HCT116 (cell line): ENCODE measurements around the gene COL23A1. TPM values are rescaled to one million over a fixed set of nuclear protein-coding genes. Genes with fewer than 3 reads are reported as not detected.

Source experiments
- ATAC-seq: fragments of 200-7000 bp; cut with Tn5 transposase; 2 replicates; pipeline ENCODE4 v1.9.1; 2020; ENCODE audit warnings: mild to moderate bottlenecking, moderate library complexity
- BruUV-seq: library from RNA; stranded (reverse); fragments of 400-500 nt; replicated peaks from 2 replicates; lab custom pipeline; 2021; lab: Mats Ljungman, UMichigan
- CTCF ChIA-PET: fragments of 300-600 bp; sonication (Branson Sonifier 250); formaldehyde crosslinking; loops from one replicate; lab custom pipeline; 2021; ENCODE audit warnings: antibody characterized with exemption; lab: Charles Lee
- POLR2A ChIA-PET: fragments of 300-600, 350-600 bp; sonication (Branson Sonifier 250); formaldehyde crosslinking; loops from one replicate; lab custom pipeline; 2021; ENCODE audit warnings: antibody characterized with exemption; lab: Charles Lee
- RAD21 ChIA-PET, 2 experiments: fragments of 300-600 bp; sonication (Branson Sonifier 250); formaldehyde crosslinking; loops; one replicate each; lab custom pipeline; 2023; ENCODE audit warnings: low total read pairs in 2 of 2; ENCODE audit not compliant: uncharacterized antibody in 2 of 2, unreplicated experiment in 2 of 2, low non-redundant PET in 1 of 2; lab: Charles Lee
- DNase-seq: peaks from one replicate; pipeline ENCODE4 v3.0.0-alpha.2; 2010; ENCODE audit warnings: low read depth, low spot score
- H2AFZ ChIP-seq: fragments of 200-600 bp; shearing (Covaris generic), sonication (generic); 2 replicates; pipeline ENCODE4 v1.6.1; 2017; ENCODE audit warnings: low read depth, mixed run types, mixed read lengths, antibody characterized with exemption, low read length; ENCODE audit not compliant: poor library complexity, severe bottlenecking
- H3K27ac ChIP-seq: 2 replicates; pipeline ENCODE4 v1.5.1; 2012; ENCODE audit warnings: low read depth, low read length
- H3K27me3 ChIP-seq: fragments of 200-600 bp; sonication (generic); 2 replicates; pipeline ENCODE4 v1.6.1; 2016; ENCODE audit warnings: mixed run types, low read length, mixed read lengths; ENCODE audit not compliant: insufficient read depth
- H3K36me3 ChIP-seq, 2 experiments: fragments of 200-500 bp in 1 of 2; fragments of 200-600 bp in 1 of 2; sonication (Bioruptor generic) in 1 of 2; sonication (generic) in 1 of 2; 2 replicates each; pipeline versions ENCODE4 v1.5.1 to v1.6.1; 2014 to 2016; ENCODE audit warnings: low read length in 2 of 2, inconsistent platforms in 1 of 2, mixed read lengths in 1 of 2, mixed run types in 1 of 2; ENCODE audit not compliant: insufficient read depth in 2 of 2, control insufficient read depth in 1 of 2
- H3K4me1 ChIP-seq, 2 experiments: fragments of 200-600 bp in 1 of 2; sonication (generic) in 1 of 2; 2 replicates each; pipeline versions ENCODE4 v1.5.1 to v1.6.1; 2012 to 2017; ENCODE audit warnings: low read length in 2 of 2, inconsistent platforms in 1 of 2, mild to moderate bottlenecking in 1 of 2, mixed read lengths in 1 of 2, mixed run types in 1 of 2, moderate library complexity in 1 of 2; ENCODE audit not compliant: insufficient read depth in 2 of 2, control insufficient read depth in 1 of 2
- H3K4me2 ChIP-seq: fragments of 200-600 bp; sonication (generic); 2 replicates; pipeline ENCODE4 v1.6.1; 2017; ENCODE audit warnings: mixed run types, low read length, mixed read lengths
- H3K4me3 ChIP-seq, 2 experiments: fragments of 200-600 bp in 1 of 2; sonication (generic) in 1 of 2; replicated peaks in 1 of 2; 2 replicates each; pipeline ENCODE4 v1.5.1; 2011 to 2016; ENCODE audit warnings: low read length in 2 of 2, control low read depth in 1 of 2, low read depth in 1 of 2, mild to moderate bottlenecking in 1 of 2, mixed read lengths in 1 of 2, mixed run types in 1 of 2
- H3K79me2 ChIP-seq: fragments of 200-600 bp; sonication (generic); 2 replicates; pipeline ENCODE4 v1.6.1; 2017; ENCODE audit warnings: mild to moderate bottlenecking, mixed run types, low read length, moderate library complexity, mixed read lengths; ENCODE audit not compliant: insufficient read depth
- H3K9ac ChIP-seq: fragments of 200-600 bp; sonication (generic); 2 replicates; pipeline ENCODE4 v1.6.1; 2016; ENCODE audit warnings: low read length, mixed read lengths
- H3K9me2 ChIP-seq: fragments of 200-600 bp; sonication (generic), shearing (Covaris generic); 2 replicates; pipeline ENCODE4 v1.6.1; 2017; ENCODE audit warnings: mixed run types, mild to moderate bottlenecking, moderate library complexity; ENCODE audit not compliant: insufficient read depth
- H3K9me3 ChIP-seq, 2 experiments: fragments of 200-500 bp in 1 of 2; fragments of 200-600 bp in 1 of 2; sonication (Bioruptor generic) in 1 of 2; sonication (generic) in 1 of 2; 2 replicates each; pipeline ENCODE4 v1.6.1; 2014 to 2017; ENCODE audit warnings: low read length in 2 of 2, mixed read lengths in 2 of 2, inconsistent platforms in 1 of 2, low read depth in 1 of 2, mild to moderate bottlenecking in 1 of 2, mixed run types in 1 of 2, moderate library complexity in 1 of 2; ENCODE audit not compliant: control insufficient read depth in 1 of 2, insufficient read depth in 1 of 2
- H4K20me1 ChIP-seq: fragments of 200-600 bp; sonication (generic), shearing (Covaris generic); 2 replicates; pipeline ENCODE4 v1.6.1; 2017; ENCODE audit warnings: mixed run types, mild to moderate bottlenecking, moderate library complexity; ENCODE audit not compliant: insufficient read depth
- CBX3 ChIP-seq: IDR thresholded peaks from 2 replicates; pipeline ENCODE4 v1.6.1; 2012; ENCODE audit warnings: low read depth
- CEBPB ChIP-seq: IDR thresholded peaks from 2 replicates; pipeline ENCODE4 v1.6.1; 2012; ENCODE audit warnings: low read depth
- EGR1 ChIP-seq: IDR thresholded peaks from 2 replicates; pipeline ENCODE4 v1.6.1; 2012; ENCODE audit warnings: low read depth
- ELF1 ChIP-seq: IDR thresholded peaks from 2 replicates; pipeline ENCODE4 v1.6.1; 2012; ENCODE audit warnings: low read depth, borderline replicate concordance
- EZH2 ChIP-seq: fragments of 200-600 bp; sonication (generic); IDR thresholded peaks from 2 replicates; pipeline ENCODE4 v1.6.1; 2017; ENCODE audit warnings: antibody characterized with exemption, mixed run types
- EZH2phosphoT487 ChIP-seq: fragments of 200-600 bp; IDR thresholded peaks from 2 replicates; pipeline ENCODE4 v1.6.1; 2018; ENCODE audit warnings: antibody characterized with exemption, borderline replicate concordance
- FOSL1 ChIP-seq: IDR thresholded peaks from 2 replicates; pipeline ENCODE4 v1.6.1; 2012; ENCODE audit warnings: low read depth
- JUND ChIP-seq: IDR thresholded peaks from 2 replicates; pipeline ENCODE4 v1.6.1; 2012
- POLR2A ChIP-seq: IDR thresholded peaks from 2 replicates; pipeline ENCODE4 v1.7.0; 2011; ENCODE audit warnings: borderline replicate concordance; ENCODE audit not compliant: insufficient read depth, insufficient read length; ENCODE audit errors: extremely low read depth
- POLR2AphosphoS5 ChIP-seq: IDR thresholded peaks from 2 replicates; pipeline ENCODE4 v1.6.1; 2011; ENCODE audit warnings: mild to moderate bottlenecking, low read depth, low read length, moderate library complexity
- RAD21 ChIP-seq: IDR thresholded peaks from 2 replicates; pipeline ENCODE4 v1.6.1; 2012; ENCODE audit warnings: low read depth, mild to moderate bottlenecking
- SIN3A ChIP-seq: IDR thresholded peaks from 2 replicates; pipeline ENCODE4 v1.6.1; 2012; ENCODE audit warnings: low read depth
- SP1 ChIP-seq: IDR thresholded peaks from 2 replicates; pipeline ENCODE4 v1.6.1; 2012; ENCODE audit warnings: low read depth
- TCF7L2 ChIP-seq: IDR thresholded peaks from 2 replicates; pipeline ENCODE4 v1.7.0; 2011; ENCODE audit warnings: borderline replicate concordance, inconsistent platforms; ENCODE audit not compliant: insufficient read depth, insufficient read length; ENCODE audit errors: extremely low read depth
- YY1 ChIP-seq: IDR thresholded peaks from 2 replicates; pipeline ENCODE4 v1.6.1; 2011; ENCODE audit warnings: low read length, low read depth, moderate library complexity, mild to moderate bottlenecking; ENCODE audit not compliant: insufficient replicate concordance; ENCODE audit errors: extremely low read depth
- ZFX ChIP-seq: fragments of 450-650 bp; IDR thresholded peaks from 2 replicates; pipeline ENCODE4 v1.6.1; 2017
- intact Hi-C: fragments of 100-400 bp; cut with micrococcal nuclease; formaldehyde crosslinking; loops from 2 replicates; pipeline ENCODE4 v1.10.0; 2022
- total RNA-seq: library from RNA; stranded (reverse); gene quantifications from one replicate; pipeline ENCODE4 v1.2.1, GENCODE V29; 2021; ENCODE audit not compliant: unreplicated experiment
- TF ChIP-seq, protein P1 (sequence below): IDR thresholded peaks from 2 replicates; pipeline ENCODE4 v1.6.1; 2011; ENCODE audit warnings: mild to moderate bottlenecking, low read length, moderate library complexity; ENCODE audit not compliant: insufficient replicate concordance; ENCODE audit errors: extremely low read depth
- TF ChIP-seq, protein P2 (sequence below): IDR thresholded peaks from 2 replicates; pipeline ENCODE4 v1.6.1; 2012
- TF ChIP-seq, protein P3 (sequence below): IDR thresholded peaks from 2 replicates; pipeline ENCODE4 v1.6.1; 2012; ENCODE audit warnings: low read depth
- TF ChIP-seq, protein P4 (sequence below): IDR thresholded peaks from 2 replicates; pipeline ENCODE4 v1.6.1; 2012

COL23A1 gene
- total RNA-seq, 1 experiment from 2014 or later = not detected

DNA sequence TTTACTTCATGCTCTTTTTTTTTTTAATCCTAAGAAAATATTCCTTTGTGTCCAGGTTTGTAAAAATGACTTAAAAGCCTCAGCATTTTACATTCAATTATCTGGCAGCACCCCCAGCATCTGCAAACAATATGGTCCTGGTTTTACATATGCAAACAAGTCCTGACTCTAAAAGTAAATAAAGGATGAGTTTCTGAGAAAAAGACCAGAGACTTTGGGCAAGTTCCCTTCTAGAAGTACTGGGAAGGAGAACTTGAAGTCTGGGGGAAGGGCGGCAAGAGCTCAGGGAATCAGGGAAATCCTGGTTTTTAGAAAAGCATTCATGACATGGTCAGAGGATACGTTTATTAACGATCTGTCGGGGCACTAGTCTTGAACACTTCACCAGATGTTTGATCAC is 25.8 kb downstream of the COL23A1 start (continued):
- TF ChIP-seq, protein P1, sequence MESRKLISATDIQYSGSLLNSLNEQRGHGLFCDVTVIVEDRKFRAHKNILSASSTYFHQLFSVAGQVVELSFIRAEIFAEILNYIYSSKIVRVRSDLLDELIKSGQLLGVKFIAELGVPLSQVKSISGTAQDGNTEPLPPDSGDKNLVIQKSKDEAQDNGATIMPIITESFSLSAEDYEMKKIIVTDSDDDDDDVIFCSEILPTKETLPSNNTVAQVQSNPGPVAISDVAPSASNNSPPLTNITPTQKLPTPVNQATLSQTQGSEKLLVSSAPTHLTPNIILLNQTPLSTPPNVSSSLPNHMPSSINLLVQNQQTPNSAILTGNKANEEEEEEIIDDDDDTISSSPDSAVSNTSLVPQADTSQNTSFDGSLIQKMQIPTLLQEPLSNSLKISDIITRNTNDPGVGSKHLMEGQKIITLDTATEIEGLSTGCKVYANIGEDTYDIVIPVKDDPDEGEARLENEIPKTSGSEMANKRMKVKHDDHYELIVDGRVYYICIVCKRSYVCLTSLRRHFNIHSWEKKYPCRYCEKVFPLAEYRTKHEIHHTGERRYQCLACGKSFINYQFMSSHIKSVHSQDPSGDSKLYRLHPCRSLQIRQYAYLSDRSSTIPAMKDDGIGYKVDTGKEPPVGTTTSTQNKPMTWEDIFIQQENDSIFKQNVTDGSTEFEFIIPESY = no peak
- TF ChIP-seq EZH2 (no peak), CBX3 (no peak), SP1 (no peak), ZFX (no peak)

DNA sequence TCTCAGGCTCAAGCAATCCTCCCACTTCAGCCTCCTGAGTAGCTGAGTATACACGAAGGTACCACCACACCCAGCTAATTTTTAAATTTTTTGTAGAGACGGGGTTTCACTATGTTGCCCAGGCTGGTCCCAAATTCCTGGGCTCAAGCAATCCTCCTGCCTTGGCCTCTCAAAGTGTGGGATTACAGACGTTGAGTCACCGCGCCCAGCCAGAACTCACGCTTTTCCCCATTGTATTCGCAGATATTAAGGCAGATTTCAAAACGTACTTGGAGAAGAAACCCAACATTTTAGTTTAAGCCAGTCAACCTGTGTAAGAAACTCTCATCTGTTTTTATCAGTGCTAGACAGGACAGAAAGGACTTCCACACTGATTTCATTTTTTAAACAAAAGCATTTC is 26.6 kb downstream of the COL23A1 start:
- H2AFZ ChIP-seq = no peak overlapping the region
- RAD21 ChIA-PET = no interaction called here
- intact Hi-C loops = no loop called here
- no peaks in the 10 kb centered on the region for H4K20me1 ChIP-seq
- ATAC-seq (no peak), DNase-seq (no peak)
- no peak overlapping the region for H3K4me3 ChIP-seq
- H3K36me3 ChIP-seq = no peaks in the 10 kb centered on the region
- no peak overlapping the region for H3K9ac ChIP-seq
- no peaks in the 10 kb centered on the region for H3K4me1 ChIP-seq
- TF ChIP-seq, protein P2, sequence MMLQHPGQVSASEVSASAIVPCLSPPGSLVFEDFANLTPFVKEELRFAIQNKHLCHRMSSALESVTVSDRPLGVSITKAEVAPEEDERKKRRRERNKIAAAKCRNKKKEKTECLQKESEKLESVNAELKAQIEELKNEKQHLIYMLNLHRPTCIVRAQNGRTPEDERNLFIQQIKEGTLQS = no peak
- TF ChIP-seq EZH2 (no peak), ELF1 (no peak), POLR2AphosphoS5 (no peak), EZH2phosphoT487 (no peak), FOSL1 (no peak), SP1 (no peak), SIN3A (no peak), POLR2A (no peak), JUND (no peak), CBX3 (no peak), YY1 (no peak), RAD21 (no peak), TCF7L2 (no peak), EGR1 (no peak), ZFX (no peak), CEBPB (no peak)
- TF ChIP-seq, protein P3, sequence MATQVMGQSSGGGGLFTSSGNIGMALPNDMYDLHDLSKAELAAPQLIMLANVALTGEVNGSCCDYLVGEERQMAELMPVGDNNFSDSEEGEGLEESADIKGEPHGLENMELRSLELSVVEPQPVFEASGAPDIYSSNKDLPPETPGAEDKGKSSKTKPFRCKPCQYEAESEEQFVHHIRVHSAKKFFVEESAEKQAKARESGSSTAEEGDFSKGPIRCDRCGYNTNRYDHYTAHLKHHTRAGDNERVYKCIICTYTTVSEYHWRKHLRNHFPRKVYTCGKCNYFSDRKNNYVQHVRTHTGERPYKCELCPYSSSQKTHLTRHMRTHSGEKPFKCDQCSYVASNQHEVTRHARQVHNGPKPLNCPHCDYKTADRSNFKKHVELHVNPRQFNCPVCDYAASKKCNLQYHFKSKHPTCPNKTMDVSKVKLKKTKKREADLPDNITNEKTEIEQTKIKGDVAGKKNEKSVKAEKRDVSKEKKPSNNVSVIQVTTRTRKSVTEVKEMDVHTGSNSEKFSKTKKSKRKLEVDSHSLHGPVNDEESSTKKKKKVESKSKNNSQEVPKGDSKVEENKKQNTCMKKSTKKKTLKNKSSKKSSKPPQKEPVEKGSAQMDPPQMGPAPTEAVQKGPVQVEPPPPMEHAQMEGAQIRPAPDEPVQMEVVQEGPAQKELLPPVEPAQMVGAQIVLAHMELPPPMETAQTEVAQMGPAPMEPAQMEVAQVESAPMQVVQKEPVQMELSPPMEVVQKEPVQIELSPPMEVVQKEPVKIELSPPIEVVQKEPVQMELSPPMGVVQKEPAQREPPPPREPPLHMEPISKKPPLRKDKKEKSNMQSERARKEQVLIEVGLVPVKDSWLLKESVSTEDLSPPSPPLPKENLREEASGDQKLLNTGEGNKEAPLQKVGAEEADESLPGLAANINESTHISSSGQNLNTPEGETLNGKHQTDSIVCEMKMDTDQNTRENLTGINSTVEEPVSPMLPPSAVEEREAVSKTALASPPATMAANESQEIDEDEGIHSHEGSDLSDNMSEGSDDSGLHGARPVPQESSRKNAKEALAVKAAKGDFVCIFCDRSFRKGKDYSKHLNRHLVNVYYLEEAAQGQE = no peak
- TF ChIP-seq, protein P4, sequence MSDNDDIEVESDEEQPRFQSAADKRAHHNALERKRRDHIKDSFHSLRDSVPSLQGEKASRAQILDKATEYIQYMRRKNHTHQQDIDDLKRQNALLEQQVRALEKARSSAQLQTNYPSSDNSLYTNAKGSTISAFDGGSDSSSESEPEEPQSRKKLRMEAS = no peak
- H3K9me3 ChIP-seq = no peaks in the 10 kb centered on the region
- H3K79me2 ChIP-seq = no peaks in the 10 kb centered on the region
- H3K27ac ChIP-seq = no peak overlapping the region
- POLR2A ChIA-PET = no interaction called here
- BruUV-seq = no TSS peak
- no peak overlapping the region for H3K4me2 ChIP-seq
- no peaks in the 10 kb centered on the region for H3K27me3 ChIP-seq
- H3K9me2 ChIP-seq = no peaks in the 10 kb centered on the region
- CTCF ChIA-PET = no interaction called here
